HG03103 (cell line): Measurements from ENCODE around the gene TLCD3A.
"Not testable (repeated sequence)": the region's sequence is repeated elsewhere in the genome, so short reads cannot be mapped to it uniquely, and the experiment has no call there.

Source experiments
- ATAC-seq: cut with Tn5 transposase; IDR thresholded peaks from one replicate; pipeline ENCODE4 v1.9.1; 2021; ENCODE audit warnings: low read depth; ENCODE audit not compliant: unreplicated experiment

The TLCD3A gene

GRCh38 chr17:746783-747629 is 14.6 kb downstream of the TLCD3A start:
- ATAC-seq = no peak

- not testable (repeated sequence) for ATAC-seq
These were observed 16.2 kb downstream of the TLCD3A start for GRCh38 chr17:748604-749003.

GRCh38 chr17:749359-749758 is 17.0 kb downstream of the TLCD3A start:
- ATAC-seq = not testable (repeated sequence)

GRCh38 chr17:750431-751037 is 18.1 kb downstream of the TLCD3A start:
- ATAC-seq = no peak

- ATAC-seq = peak; percentile 28
These were observed 19.0 kb downstream of the TLCD3A start for GRCh38 chr17:751269-752001.

GRCh38 chr17:752002-752619 is 19.7 kb downstream of the TLCD3A start, which contains the start of gene GEMIN4:
GEMIN4 (minus strand) TSS chr17:752264; CDS start chr17:752142, 122 bp downstream.
- peak; percentile 76 for ATAC-seq

- ATAC-seq = no peak
These were observed 20.3 kb downstream of the TLCD3A start for GRCh38 chr17:752620-753219.

GRCh38 chr17:753418-753817 is 21.0 kb downstream of the TLCD3A start:
- ATAC-seq = no peak

- ATAC-seq = not testable (repeated sequence)
These were observed 23.0 kb downstream of the TLCD3A start for GRCh38 chr17:755319-755961.

GRCh38 chr17:756010-756567 is 23.7 kb downstream of the TLCD3A start:
- ATAC-seq = not testable (repeated sequence)

GRCh38 chr17:759964-760363 is 27.6 kb downstream of the TLCD3A start:
- ATAC-seq = no peak

GRCh38 chr17:760371-760770 is 28.0 kb downstream of the TLCD3A start:
- ATAC-seq = no peak

GRCh38 chr17:767076-767475 is 34.7 kb downstream of the TLCD3A start:
- ATAC-seq = no peak

- ATAC-seq = no peak
These were observed 40.6 kb downstream of the TLCD3A start for GRCh38 chr17:773016-773415.

- ATAC-seq = no peak
These were observed 41.3 kb downstream of the TLCD3A start for GRCh38 chr17:773467-774312.

GRCh38 chr17:774313-774584 is 41.9 kb downstream of the TLCD3A start:
- ATAC-seq = no peak

GRCh38 chr17:778096-778495 is 45.7 kb downstream of the TLCD3A start:
- no peak for ATAC-seq

- ATAC-seq = peak; percentile 65
These were observed 49.7 kb downstream of the TLCD3A start, which contains the start of the genes GLOD4 and MRM3 for GRCh38 chr17:781805-782731. GLOD4 (minus strand) TSS chr17:782280; CDS start chr17:782255, 25 bp downstream. MRM3 (plus strand) TSS chr17:782353; CDS start chr17:782379, 26 bp downstream.
